Measurements from ENCODE around the gene HDGF. TPM values are rescaled to one million over a fixed set of nuclear protein-coding genes. Genes with fewer than 3 reads are reported as not detected.

Gene HDGF
- total and polyA plus RNA-seq, 12 donors, result 69.8 to 202 (median 144) TPM

GRCh38 chr1:156725683-156726280, 25.7 kb downstream of the HDGF start:
- TF ChIP-seq, protein P1, sequence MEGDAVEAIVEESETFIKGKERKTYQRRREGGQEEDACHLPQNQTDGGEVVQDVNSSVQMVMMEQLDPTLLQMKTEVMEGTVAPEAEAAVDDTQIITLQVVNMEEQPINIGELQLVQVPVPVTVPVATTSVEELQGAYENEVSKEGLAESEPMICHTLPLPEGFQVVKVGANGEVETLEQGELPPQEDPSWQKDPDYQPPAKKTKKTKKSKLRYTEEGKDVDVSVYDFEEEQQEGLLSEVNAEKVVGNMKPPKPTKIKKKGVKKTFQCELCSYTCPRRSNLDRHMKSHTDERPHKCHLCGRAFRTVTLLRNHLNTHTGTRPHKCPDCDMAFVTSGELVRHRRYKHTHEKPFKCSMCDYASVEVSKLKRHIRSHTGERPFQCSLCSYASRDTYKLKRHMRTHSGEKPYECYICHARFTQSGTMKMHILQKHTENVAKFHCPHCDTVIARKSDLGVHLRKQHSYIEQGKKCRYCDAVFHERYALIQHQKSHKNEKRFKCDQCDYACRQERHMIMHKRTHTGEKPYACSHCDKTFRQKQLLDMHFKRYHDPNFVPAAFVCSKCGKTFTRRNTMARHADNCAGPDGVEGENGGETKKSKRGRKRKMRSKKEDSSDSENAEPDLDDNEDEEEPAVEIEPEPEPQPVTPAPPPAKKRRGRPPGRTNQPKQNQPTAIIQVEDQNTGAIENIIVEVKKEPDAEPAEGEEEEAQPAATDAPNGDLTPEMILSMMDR (IDR thresholded peaks at IDR 0.05), result peak; percentile 78 to 98 (median 96)
- ATAC-seq, result peak; percentile 56 to 81 (median 70)
- H3K36me3 ChIP-seq, result peaks cover 0 to 48% (median 20%) of the 10 kb centered on the region in 9 donors
- peak; percentile 88 to 89 for DNase-seq
- H3K27me3 ChIP-seq, result no peaks in the 10 kb centered on the region
- WGBS, 2 donors, result 11 to 12% methylated on average over 18 of the region's 18 CpGs
- H3K27ac ChIP-seq, result peak overlapping the region in 4 of 10 donors; percentile 2 to 37 (median 22)
- peaks cover 21 to 52% (median 44%) of the 10 kb centered on the region in 9 donors for H3K4me1 ChIP-seq
- intact Hi-C loops (cut with DNase I), result loop anchor here in 9 of 10 donors (1.0 to 10.0 kb wide), 10 partner anchors 16 to 199 kb away; partner anchors contain the start of genes PRCC (in 4 of the 9), INSRR (in 2 of the 9), PEAR1 (in 2 of the 9) and LRRC71 (in 1 of the 9)
- no peaks in the 10 kb centered on the region for H3K9me3 ChIP-seq
- peak overlapping the region in 9 of 10 donors; percentile 14 to 86 (median 36) for H3K4me3 ChIP-seq

- Histone ChIP-seq H3K4me1 (peaks cover 16 to 24% (median 20%) of the 10 kb centered on the region in 9 donors), H3K9me3 (no peaks in the 10 kb centered on the region), H3K27me3 (no peaks in the 10 kb centered on the region), H3K4me3 (no peak overlapping the region), H3K27ac (no peak overlapping the region), H3K36me3 (peaks cover 0 to 63% (median 20%) of the 10 kb centered on the region in 9 donors)
- TF ChIP-seq, protein P1 (IDR thresholded peaks at IDR 0.05), result no peak
- intact Hi-C loops (cut with DNase I), result loop anchor here in 7 of 10 donors (2.0 to 10.0 kb wide), 4 partner anchors 31 to 203 kb away; partner anchors contain the start of genes INSRR (in 2 of the 7) and LRRC71 (in 1 of the 7)
- DNase-seq (no peak), ATAC-seq (no peak)
- 77 to 89% methylated on average over 4 of the region's 4 CpGs for WGBS, 2 donors
Observed at GRCh38 chr1:156721535-156721934, 29.9 kb downstream of the HDGF start.

GRCh38 chr1:156721131-156721530, 30.3 kb downstream of the HDGF start:
- Histone ChIP-seq H3K36me3 (peaks cover 0 to 63% (median 20%) of the 10 kb centered on the region in 9 donors), H3K4me3 (no peak overlapping the region), H3K9me3 (no peaks in the 10 kb centered on the region), H3K27me3 (no peaks in the 10 kb centered on the region), H3K27ac (no peak overlapping the region), H3K4me1 (peaks cover 12 to 20% (median 15%) of the 10 kb centered on the region in 9 donors)
- intact Hi-C loops (cut with DNase I), result loop anchor here in 7 of 10 donors (2.0 to 10.0 kb wide), 4 partner anchors 30 to 204 kb away; partner anchors contain the start of genes INSRR (in 2 of the 7) and LRRC71 (in 1 of the 7)
- DNase-seq, result no peak
- WGBS, 2 donors, result 55 to 56% methylated on average over 2 of the region's 2 CpGs
- no peak for ATAC-seq
- TF ChIP-seq, protein P1 (IDR thresholded peaks at IDR 0.05), result no peak

DNA sequence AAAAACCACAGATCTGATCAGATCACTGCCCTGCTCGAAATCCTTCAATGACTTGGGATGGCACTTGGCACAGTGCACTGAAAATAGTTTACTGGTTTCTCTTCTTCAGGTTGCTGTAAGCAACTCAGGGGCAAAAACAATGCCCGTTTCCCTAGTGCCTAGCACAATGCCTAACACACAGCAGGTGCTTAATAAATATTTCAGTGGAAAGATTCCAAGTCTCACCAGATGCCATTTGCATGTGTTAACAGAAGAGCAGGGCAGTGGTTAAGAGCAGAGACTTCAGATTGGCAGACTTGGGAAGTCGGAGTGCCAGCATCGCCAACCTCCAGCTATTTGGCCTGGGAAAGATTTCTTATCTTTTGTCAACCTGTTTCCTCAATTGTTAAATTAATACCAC, 34.1 kb downstream of the HDGF start:
- TF ChIP-seq, protein P1 (IDR thresholded peaks at IDR 0.05), result no peak
- WGBS, 2 donors, result 78 to 85% methylated on average over 4 of the region's 4 CpGs
- no peak for ATAC-seq
- Histone ChIP-seq H3K27ac (no peak overlapping the region), H3K27me3 (no peaks in the 10 kb centered on the region), H3K4me1 (no peaks in the 10 kb centered on the region), H3K9me3 (no peaks in the 10 kb centered on the region), H3K36me3 (peaks cover 0 to 45% (median 0%) of the 10 kb centered on the region in 9 donors), H3K4me3 (no peak overlapping the region)
- intact Hi-C loops (cut with DNase I), result no loop called here
- no peak for DNase-seq
